GDM1 (cell line): ENCODE results near the gene CACNG4.

Experiments used
- DNase-seq: peaks from one replicate; lab custom pipeline; 2025; lab: John Stamatoyannopoulos, UW

Gene CACNG4

GRCh38 chr17:67066717-67067116 lies 102.2 kb downstream of the CACNG4 start:
- no peak for DNase-seq

- no peak for DNase-seq
Measured at GRCh38 chr17:67067571-67068482, 103.3 kb downstream of the CACNG4 start.

GRCh38 chr17:67068999-67069398 lies 104.5 kb downstream of the CACNG4 start:
- no peak for DNase-seq

- DNase-seq: no peak
Measured at GRCh38 chr17:67069603-67070136, 105.2 kb downstream of the CACNG4 start.

- no peak for DNase-seq
Measured at GRCh38 chr17:67071595-67071994, 107.1 kb downstream of the CACNG4 start.

- DNase-seq: no peak
Measured at GRCh38 chr17:67072885-67073284, 108.4 kb downstream of the CACNG4 start.

- no peak for DNase-seq
Measured at GRCh38 chr17:67074781-67075180, 110.3 kb downstream of the CACNG4 start.

- DNase-seq: no peak
Measured at GRCh38 chr17:67076290-67076689, 111.8 kb downstream of the CACNG4 start.

GRCh38 chr17:67078292-67078691 lies 113.8 kb downstream of the CACNG4 start:
- no peak for DNase-seq

GRCh38 chr17:67079491-67079890 lies 115.0 kb downstream of the CACNG4 start:
- no peak for DNase-seq

GRCh38 chr17:67080804-67081203 lies 116.3 kb downstream of the CACNG4 start:
- DNase-seq: no peak

- DNase-seq: no peak
Measured at GRCh38 chr17:67082107-67082506, 117.6 kb downstream of the CACNG4 start.
